GM21447 (cell line): ENCODE results near the gene INF2.

Experiments used
- ATAC-seq: cut with Tn5 transposase; IDR thresholded peaks from one replicate; pipeline ENCODE4 v1.9.1; 2021; ENCODE audit not compliant: unreplicated experiment

The INF2 gene

GRCh38 chr14:104701383-104702076 lies 12.1 kb downstream of the INF2 start:
- ATAC-seq, result no peak

GRCh38 chr14:104702106-104702505 lies 12.7 kb downstream of the INF2 start:
- no peak for ATAC-seq

GRCh38 chr14:104702673-104703072 lies 13.3 kb downstream of the INF2 start:
- no peak for ATAC-seq

- ATAC-seq, result no peak
Measured at GRCh38 chr14:104703269-104703668, 13.9 kb downstream of the INF2 start.

DNA sequence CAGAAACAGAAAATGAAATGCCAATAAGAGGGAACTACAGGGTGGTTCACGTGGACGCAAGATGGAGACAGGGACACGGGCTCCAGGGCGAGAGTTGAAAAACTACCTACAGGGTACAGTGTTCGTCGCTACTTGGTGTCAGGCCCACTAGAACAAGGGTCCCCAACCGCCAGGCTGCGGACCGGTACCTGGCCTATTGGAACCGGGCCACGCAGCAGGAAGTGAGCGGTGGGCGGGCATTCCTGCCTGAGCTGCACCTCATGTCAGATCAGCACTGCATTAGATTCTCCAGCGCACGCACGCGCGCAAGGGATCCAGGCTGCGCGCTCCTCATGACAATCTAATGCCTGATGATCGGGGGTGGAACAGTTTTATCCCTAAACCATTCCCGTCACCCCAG lies 14.8 kb downstream of the INF2 start:
- ATAC-seq, result no peak

GRCh38 chr14:104705340-104706047 lies 16.1 kb downstream of the INF2 start:
- ATAC-seq, result no peak

DNA sequence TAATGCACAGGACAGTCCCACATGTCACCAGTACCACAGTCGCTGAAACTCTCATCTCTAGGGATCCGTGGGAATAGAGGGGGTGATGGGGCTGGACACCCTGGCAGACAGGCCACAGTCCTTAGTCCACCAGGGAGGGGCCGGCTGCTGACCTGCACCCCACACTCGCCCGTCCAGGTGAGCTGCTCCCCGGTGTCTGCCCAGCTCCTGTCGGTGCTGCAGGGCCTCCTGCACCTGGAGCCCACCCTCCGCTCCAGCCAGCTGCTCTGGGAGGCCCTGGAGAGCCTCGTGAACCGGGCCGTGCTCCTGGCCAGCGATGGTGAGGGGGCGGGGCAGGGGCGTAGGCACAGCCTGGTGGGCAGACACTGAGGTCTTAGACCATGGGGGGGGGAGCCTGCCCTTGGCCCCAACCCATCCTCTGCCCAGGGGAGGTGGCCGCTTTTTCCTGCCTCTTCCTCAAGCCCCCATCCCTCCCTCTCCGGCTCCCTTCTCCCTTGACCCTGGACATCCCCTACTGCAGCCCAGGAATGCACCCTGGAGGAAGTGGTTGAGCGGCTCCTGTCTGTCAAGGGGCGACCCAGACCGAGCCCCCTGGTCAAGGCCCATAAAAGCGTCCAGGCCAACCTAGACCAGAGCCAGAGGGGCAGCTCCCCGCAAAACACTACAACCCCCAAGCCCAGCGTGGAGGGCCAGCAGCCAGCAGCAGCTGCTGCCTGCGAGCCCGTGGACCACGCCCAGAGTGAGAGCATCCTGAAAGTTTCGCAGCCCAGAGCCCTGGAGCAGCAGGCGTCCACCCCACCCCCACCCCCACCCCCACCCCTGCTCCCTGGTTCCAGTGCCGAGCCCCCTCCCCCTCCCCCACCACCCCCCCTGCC lies 17.6 kb downstream of the INF2 start:
- ATAC-seq, result no peak

DNA sequence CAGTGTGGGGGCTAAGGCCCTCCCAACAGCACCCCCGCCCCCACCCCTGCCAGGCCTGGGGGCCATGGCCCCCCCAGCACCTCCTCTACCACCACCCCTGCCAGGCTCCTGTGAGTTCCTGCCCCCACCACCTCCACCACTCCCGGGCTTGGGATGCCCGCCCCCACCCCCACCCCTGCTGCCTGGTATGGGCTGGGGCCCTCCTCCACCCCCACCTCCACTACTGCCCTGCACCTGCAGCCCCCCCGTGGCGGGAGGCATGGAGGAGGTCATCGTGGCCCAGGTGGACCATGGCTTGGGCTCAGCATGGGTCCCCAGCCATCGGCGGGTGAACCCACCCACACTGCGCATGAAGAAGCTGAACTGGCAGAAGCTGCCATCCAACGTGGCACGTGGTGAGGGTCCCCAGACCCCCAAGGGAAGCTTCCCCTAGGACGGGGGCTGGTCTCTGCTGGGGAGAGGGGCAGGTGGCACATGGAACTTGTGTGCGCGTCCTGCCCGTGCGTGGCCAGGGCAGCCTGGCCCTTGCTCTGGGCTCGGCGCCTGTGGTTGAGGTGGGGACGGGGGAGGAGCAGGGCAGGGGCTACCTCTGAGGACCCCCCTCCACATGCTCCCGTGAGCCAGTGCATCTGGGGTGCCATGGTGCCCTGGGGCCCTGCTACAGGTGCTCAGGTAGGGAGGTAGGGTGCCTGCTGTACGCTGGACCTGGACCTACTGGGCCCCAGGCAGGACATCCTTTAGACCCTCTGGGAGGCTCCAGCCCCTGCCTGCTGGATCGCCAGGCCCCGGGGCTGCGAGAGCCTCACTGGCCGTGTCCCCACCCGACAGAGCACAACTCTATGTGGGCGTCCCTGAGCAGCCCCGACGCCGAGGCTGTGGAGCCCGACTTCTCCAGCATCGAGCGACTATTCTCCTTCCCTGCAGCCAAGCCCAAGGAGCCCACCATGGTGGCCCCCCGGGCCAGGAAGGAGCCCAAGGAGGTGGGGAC lies 18.5 kb downstream of the INF2 start:
- ATAC-seq, result no peak

GRCh38 chr14:104708606-104709268 lies 19.3 kb downstream of the INF2 start:
- ATAC-seq, result no peak

DNA sequence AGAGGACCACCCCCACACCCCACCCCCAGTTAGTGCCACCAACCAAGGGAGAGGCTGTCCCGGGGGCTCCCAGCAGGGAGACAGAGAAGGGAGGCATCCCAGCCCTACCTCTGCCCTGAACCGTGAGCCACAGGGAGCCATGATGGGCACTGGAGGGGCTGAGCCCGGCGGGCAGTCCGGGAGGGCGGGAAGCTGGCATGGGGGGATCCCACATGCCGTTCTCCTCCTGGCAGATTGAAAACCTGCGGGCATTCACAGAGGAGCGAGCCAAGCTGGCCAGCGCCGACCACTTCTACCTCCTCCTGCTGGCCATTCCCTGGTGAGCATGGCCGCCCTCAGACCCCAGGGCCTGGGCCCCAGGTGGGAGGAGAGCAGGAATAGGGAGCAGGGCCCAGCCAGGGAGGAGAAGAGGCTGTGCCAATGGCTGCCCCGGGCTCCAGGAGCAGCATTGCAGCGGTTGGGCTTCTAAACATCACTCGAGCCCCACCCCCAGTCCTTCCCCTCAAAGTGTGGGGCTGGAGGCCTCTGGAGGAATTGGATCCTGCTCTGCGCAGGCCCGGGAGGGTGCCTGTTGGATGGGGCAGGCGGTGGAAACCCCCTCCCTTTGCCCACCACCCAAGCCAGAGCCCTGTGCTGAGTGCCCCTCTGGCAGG lies 20.1 kb downstream of the INF2 start:
- ATAC-seq, result no peak

- ATAC-seq, result no peak
Measured at GRCh38 chr14:104710071-104710735, 20.8 kb downstream of the INF2 start.

- ATAC-seq, result no peak
Measured at GRCh38 chr14:104712881-104713734, 23.7 kb downstream of the INF2 start.

GRCh38 chr14:104714066-104714465 lies 24.6 kb downstream of the INF2 start:
- no peak for ATAC-seq

DNA sequence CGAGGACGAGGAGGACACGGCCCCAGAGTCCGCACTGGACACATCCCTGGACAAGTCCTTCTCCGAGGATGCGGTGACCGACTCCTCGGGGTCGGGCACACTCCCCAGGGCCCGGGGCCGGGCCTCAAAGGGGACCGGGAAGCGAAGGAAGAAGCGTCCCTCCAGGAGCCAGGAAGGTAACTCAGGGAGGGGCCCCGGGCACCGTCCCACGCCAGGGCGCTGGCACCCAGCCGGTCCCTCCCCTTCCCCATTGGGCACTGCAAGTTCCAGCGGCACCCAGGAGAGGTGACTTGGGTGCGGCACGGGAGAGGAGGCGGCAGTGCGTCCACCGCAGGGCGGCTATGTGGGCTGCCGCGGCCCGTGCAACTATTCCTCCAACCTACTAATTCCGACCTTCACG lies 25.3 kb downstream of the INF2 start:
- ATAC-seq, result no peak

DNA sequence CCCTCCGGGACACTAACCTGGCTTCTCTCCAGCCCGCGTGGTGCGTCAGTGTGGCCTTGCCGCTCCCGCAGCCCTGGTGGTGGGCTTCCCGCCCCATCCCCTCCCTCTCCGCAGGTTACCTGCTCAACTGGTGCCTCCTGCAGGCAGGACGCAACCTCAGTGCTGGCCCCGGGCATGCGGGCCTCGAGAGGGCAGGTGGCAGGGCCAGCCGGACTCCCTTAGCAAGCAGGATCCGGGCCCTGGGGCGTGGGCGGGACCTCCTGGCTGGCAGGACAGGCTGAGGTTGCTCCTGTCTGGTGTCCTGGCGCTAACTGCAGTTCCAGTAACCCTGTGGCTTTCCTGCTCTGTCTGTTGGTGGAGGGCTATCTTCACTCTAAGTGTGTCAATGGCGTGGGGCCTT lies 26.0 kb downstream of the INF2 start:
- ATAC-seq, result no peak

GRCh38 chr14:104715871-104716270 lies 26.5 kb downstream of the INF2 start:
- ATAC-seq, result no peak

DNA sequence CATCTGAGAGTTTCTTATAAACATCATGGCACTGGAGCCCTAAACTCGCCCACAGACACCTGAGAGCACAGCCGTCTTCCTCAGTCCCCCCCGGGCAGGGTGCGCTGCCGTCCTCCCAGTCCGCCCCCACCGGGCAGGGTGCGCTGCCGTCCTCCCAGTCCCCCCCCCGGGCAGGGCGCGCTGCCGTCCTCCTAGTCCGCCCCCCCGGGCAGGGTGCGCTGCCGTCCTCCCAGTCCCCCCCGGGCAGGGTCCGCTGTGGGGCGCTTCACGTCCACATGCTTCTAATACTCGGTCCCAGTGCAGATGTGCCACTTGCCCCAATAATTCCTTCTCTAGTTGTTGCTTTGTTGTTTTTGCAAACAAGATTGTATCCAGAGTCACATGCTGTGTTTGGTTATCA lies 27.7 kb downstream of the INF2 start:
- ATAC-seq, result no peak

DNA sequence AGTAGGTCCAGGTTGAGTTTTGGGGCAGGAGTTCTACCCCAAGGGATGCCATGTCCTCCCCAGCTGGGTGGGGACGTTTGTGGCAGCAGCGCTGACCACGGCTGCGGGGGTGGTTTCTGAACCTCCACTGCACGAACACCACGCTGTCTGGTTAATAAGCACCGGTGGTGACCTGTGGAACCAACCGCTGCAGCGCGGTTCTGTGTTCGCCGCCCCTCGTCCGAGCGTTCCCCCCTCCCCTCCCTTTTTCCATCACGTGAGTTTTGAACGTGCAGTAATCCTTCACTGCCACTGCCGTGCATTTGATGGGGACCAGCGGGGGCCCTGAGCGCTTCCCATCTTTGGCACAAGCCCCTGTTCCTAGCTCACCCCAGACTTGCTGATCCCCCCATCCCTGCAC lies 28.2 kb downstream of the INF2 start:
- no peak for ATAC-seq
